Endothelial cell of umbilical vein (primary cell): ENCODE data around the gene PRR19. TPM values are rescaled to one million over a fixed set of nuclear protein-coding genes. Genes with fewer than 3 reads are reported as not detected.

Experiments
- BruUV-seq: library from RNA; stranded (reverse); fragments of 400-500 nt; replicated peaks from 2 replicates; lab custom pipeline; 2021; lab: Mats Ljungman, UMichigan
- CTCF ChIA-PET: fragments of 300-600, 350-600 bp; sonication (Branson Sonifier 250); formaldehyde crosslinking; loops from one replicate; lab custom pipeline; 2021; ENCODE audit warnings: antibody characterized with exemption, inconsistent platforms; lab: Charles Lee
- POLR2A ChIA-PET: fragments of 300-600, 350-600 bp; sonication (Branson Sonifier 250); formaldehyde crosslinking; loops from one replicate; lab custom pipeline; 2021; ENCODE audit warnings: antibody characterized with exemption, inconsistent platforms; lab: Charles Lee
- DNase-seq: peaks from one replicate; pipeline ENCODE4 v3.0.0-alpha.2; 2011; ENCODE audit warnings: low read depth, low spot score
- FAIRE-seq: peaks from 2 replicates; lab custom pipeline; 2011; peaks lifted over from hg19 to GRCh38; lab: Jason Lieb, UNC
- H2AFZ ChIP-seq: 2 replicates; pipeline ENCODE4 v1.6.0; 2012; ENCODE audit warnings: low read depth, low read length, control low read depth, inconsistent platforms
- H3K27ac ChIP-seq: 2 replicates; pipeline ENCODE4 v1.5.1; 2011; ENCODE audit warnings: low read depth, mild to moderate bottlenecking, control low read depth, low read length, moderate library complexity; ENCODE audit not compliant: insufficient read depth
- H3K27me3 ChIP-seq, 2 experiments: 2 replicates each; pipeline versions ENCODE4 v1.6.0 to v1.6.1; 2011; ENCODE audit warnings: low read length in 2 of 2, mixed read lengths in 1 of 2; ENCODE audit not compliant: control insufficient read depth in 2 of 2, insufficient read depth in 2 of 2
- H3K36me3 ChIP-seq, 2 experiments: 2 replicates in 1 of 2; 3 replicates in 1 of 2; pipeline ENCODE4 v1.5.1; 2011; ENCODE audit warnings: low read length in 2 of 2, mild to moderate bottlenecking in 1 of 2, moderate library complexity in 1 of 2; ENCODE audit not compliant: control insufficient read depth in 2 of 2, insufficient read depth in 2 of 2; ENCODE audit errors: extremely low read depth in 1 of 2
- H3K4me1 ChIP-seq: 3 replicates; pipeline ENCODE4 v1.5.1; 2011; ENCODE audit warnings: mild to moderate bottlenecking, low read length; ENCODE audit not compliant: control insufficient read depth, insufficient read depth; ENCODE audit errors: extremely low read depth
- H3K4me2 ChIP-seq: 2 replicates; pipeline ENCODE4 v1.6.1; 2011; ENCODE audit warnings: low read length, control low read depth, mixed read lengths; ENCODE audit not compliant: insufficient read depth
- H3K4me3 ChIP-seq, 3 experiments: fragments of 200-600 bp in 1 of 3; sonication (generic), shearing (Covaris generic) in 1 of 3; replicated peaks in 1 of 3; 2 replicates each; pipeline ENCODE4 v1.5.1; 2011 to 2016; ENCODE audit warnings: control low read depth in 3 of 3, low read length in 3 of 3, mild to moderate bottlenecking in 2 of 3, inconsistent platforms in 1 of 3, low read depth in 1 of 3, moderate library complexity in 1 of 3; ENCODE audit not compliant: insufficient read depth in 1 of 3
- H3K79me2 ChIP-seq: 2 replicates; pipeline ENCODE4 v1.6.0; 2012; ENCODE audit warnings: low read length, inconsistent platforms; ENCODE audit not compliant: control insufficient read depth, insufficient read depth
- H3K9ac ChIP-seq: replicated peaks from 2 replicates; pipeline ENCODE3; 2011; ENCODE audit warnings: low read length, control low read depth; ENCODE audit not compliant: insufficient read depth; ENCODE audit errors: extremely low read depth
- H3K9me1 ChIP-seq: replicated peaks from 3 replicates; pipeline ENCODE4 v1.6.0; 2011; ENCODE audit warnings: mild to moderate bottlenecking, low read length; ENCODE audit not compliant: control insufficient read depth, insufficient read depth; ENCODE audit errors: extremely low read depth
- H3K9me3 ChIP-seq: replicated peaks from 2 replicates; pipeline ENCODE4 v1.5.1; 2012; ENCODE audit warnings: low read length, inconsistent platforms; ENCODE audit not compliant: control insufficient read depth, insufficient read depth
- H4K20me1 ChIP-seq: replicated peaks from 2 replicates; pipeline ENCODE3; 2011; ENCODE audit warnings: mild to moderate bottlenecking, low read length; ENCODE audit not compliant: control insufficient read depth, insufficient read depth; ENCODE audit errors: extremely low read depth
- EZH2 ChIP-seq: IDR thresholded peaks from 2 replicates; pipeline ENCODE4 v1.6.1; 2012; ENCODE audit warnings: borderline replicate concordance, low read depth, mild to moderate bottlenecking, moderate library complexity, low read length, inconsistent platforms; ENCODE audit not compliant: severe bottlenecking
- FOS ChIP-seq: IDR thresholded peaks from 2 replicates; pipeline ENCODE4 v1.6.1; 2011; ENCODE audit warnings: mild to moderate bottlenecking, low read length, moderate library complexity, borderline replicate concordance; ENCODE audit not compliant: insufficient read depth
- GATA2 ChIP-seq: IDR thresholded peaks from 2 replicates; pipeline ENCODE4 v1.7.0; 2011; ENCODE audit warnings: low read depth, mild to moderate bottlenecking, moderate library complexity, mixed read lengths, low read length; ENCODE audit not compliant: insufficient read length, insufficient read depth
- JUN ChIP-seq: IDR thresholded peaks from 2 replicates; pipeline ENCODE4 v1.6.1; 2011; ENCODE audit warnings: borderline replicate concordance, low read depth; ENCODE audit not compliant: insufficient read length, insufficient read depth
- MYC ChIP-seq: IDR thresholded peaks from one replicate; pipeline ENCODE4 v1.6.1; 2011; ENCODE audit warnings: mild to moderate bottlenecking, low read depth, low read length
- POLR2A ChIP-seq: IDR thresholded peaks from 2 replicates; pipeline ENCODE4 v1.6.1; 2012; ENCODE audit warnings: low read depth, mild to moderate bottlenecking, control low read depth, low read length
- POLR2AphosphoS5 ChIP-seq: IDR thresholded peaks from 2 replicates; pipeline ENCODE4 v1.6.1; 2012; ENCODE audit warnings: low read depth, mild to moderate bottlenecking, control low read depth, low read length, moderate library complexity; ENCODE audit not compliant: insufficient read depth
- dilution Hi-C: fragments of 300-500 bp; cut with MboI; formaldehyde crosslinking; loops from one replicate; pipeline ENCODE4 v1.15.0; 2019; ENCODE audit warnings: low sequenced_read_pairs; ENCODE audit not compliant: extremely low pct_ligation_motif_present
- intact Hi-C: fragments of 100-400 bp; cut with micrococcal nuclease; formaldehyde crosslinking; loops from one replicate; pipeline ENCODE4 v1.10.0; 2022
- polyA plus RNA-seq, 4 experiments: library from polyadenylated mRNA; depleted of rRNA in 3 of 4; stranded (reverse) in 3 of 4; unstranded in 1 of 4; fragments of >200 nt; gene quantifications; 2 replicates each; pipeline versions ENCODE4 v1.2.1 to v1.2.3, GENCODE V29; 2011 to 2012; ENCODE audit warnings: missing spikeins in 1 of 4
- total RNA-seq: library from RNA; stranded (reverse); gene quantifications from 2 replicates; pipeline ENCODE4 v1.2.3, GENCODE V29; 2021
- TF ChIP-seq, protein P1 (sequence below), 2 donors: IDR thresholded peaks; 1 replicate in 1 of 2; 2 replicates in 1 of 2; pipeline ENCODE4 v1.5.1; 2011; ENCODE audit warnings: low read length in 2 of 2, mild to moderate bottlenecking in 2 of 2, moderate library complexity in 2 of 2, control low read depth in 1 of 2, inconsistent platforms in 1 of 2, low read depth in 1 of 2; ENCODE audit not compliant: insufficient read depth in 1 of 2; ENCODE audit errors: extremely low read depth in 1 of 2
- TF ChIP-seq, protein P2 (sequence below): IDR thresholded peaks from 2 replicates; pipeline ENCODE4 v1.6.1; 2011; ENCODE audit not compliant: insufficient read depth, insufficient read length

The PRR19 gene
- total and polyA plus RNA-seq, 2 donors (not counting 3 experiments of a cell fraction or from before 2014, with no cell fraction given) = 1.0 to 1.4 TPM

- H3K27ac ChIP-seq = no peak overlapping the region
- dilution Hi-C loops (no loop called here), intact Hi-C loops (no loop called here)
- no peaks in the 10 kb centered on the region for H3K36me3 ChIP-seq
- FAIRE-seq = no peak
- no TSS peak for BruUV-seq
- ChIA-PET CTCF (interaction anchor here (1.0 to 1.2 kb wide), 3 partner anchors 9 to 17 kb away, joined by 3 to 5 read pairs (median 4); no protein-coding TSS in a partner anchor), POLR2A (no interaction called here)
- no peaks in the 10 kb centered on the region for H3K9me3 ChIP-seq
- no peaks in the 10 kb centered on the region for H3K9me1 ChIP-seq
- TF ChIP-seq, protein P1, sequence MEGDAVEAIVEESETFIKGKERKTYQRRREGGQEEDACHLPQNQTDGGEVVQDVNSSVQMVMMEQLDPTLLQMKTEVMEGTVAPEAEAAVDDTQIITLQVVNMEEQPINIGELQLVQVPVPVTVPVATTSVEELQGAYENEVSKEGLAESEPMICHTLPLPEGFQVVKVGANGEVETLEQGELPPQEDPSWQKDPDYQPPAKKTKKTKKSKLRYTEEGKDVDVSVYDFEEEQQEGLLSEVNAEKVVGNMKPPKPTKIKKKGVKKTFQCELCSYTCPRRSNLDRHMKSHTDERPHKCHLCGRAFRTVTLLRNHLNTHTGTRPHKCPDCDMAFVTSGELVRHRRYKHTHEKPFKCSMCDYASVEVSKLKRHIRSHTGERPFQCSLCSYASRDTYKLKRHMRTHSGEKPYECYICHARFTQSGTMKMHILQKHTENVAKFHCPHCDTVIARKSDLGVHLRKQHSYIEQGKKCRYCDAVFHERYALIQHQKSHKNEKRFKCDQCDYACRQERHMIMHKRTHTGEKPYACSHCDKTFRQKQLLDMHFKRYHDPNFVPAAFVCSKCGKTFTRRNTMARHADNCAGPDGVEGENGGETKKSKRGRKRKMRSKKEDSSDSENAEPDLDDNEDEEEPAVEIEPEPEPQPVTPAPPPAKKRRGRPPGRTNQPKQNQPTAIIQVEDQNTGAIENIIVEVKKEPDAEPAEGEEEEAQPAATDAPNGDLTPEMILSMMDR (IDR thresholded peaks at IDR 0.05; ENCODE audit: extremely low read depth in 1 of 2, insufficient read depth in 1 of 2, low read depth in 1 of 2, low read length in 2 of 2) = peak in 1 of 2 donors; percentile 14
- TF ChIP-seq, protein P2, sequence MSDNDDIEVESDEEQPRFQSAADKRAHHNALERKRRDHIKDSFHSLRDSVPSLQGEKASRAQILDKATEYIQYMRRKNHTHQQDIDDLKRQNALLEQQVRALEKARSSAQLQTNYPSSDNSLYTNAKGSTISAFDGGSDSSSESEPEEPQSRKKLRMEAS = no peak
- H3K27me3 ChIP-seq = peaks cover 13% of the 10 kb centered on the region in 2 experiments
- H3K4me1 ChIP-seq = no peaks in the 10 kb centered on the region
- H3K4me3 ChIP-seq = no peak overlapping the region
- DNase-seq = no peak
- no peak overlapping the region for H2AFZ ChIP-seq
- no peaks in the 10 kb centered on the region for H3K79me2 ChIP-seq
- H3K4me2 ChIP-seq = no peak overlapping the region
- H4K20me1 ChIP-seq = no peaks in the 10 kb centered on the region
- no peak overlapping the region for H3K9ac ChIP-seq
Observed at GRCh38 chr19:42313840-42314755, 12.2 kb downstream of the PRR19 start.

- no peak for FAIRE-seq
- dilution Hi-C loops = no loop called here
- CTCF ChIA-PET = no interaction called here
Observed at GRCh38 chr19:42315024-42315423, 13.1 kb downstream of the PRR19 start.

More at GRCh38 chr19:42315024-42315423, 13.1 kb downstream of the PRR19 start:
- no peaks in the 10 kb centered on the region for H3K4me1 ChIP-seq
- TF ChIP-seq, protein P1 (IDR thresholded peaks at IDR 0.05; ENCODE audit: extremely low read depth in 1 of 2, insufficient read depth in 1 of 2, low read depth in 1 of 2, low read length in 2 of 2) = no peak
- TF ChIP-seq POLR2A (no peak), POLR2AphosphoS5 (no peak), GATA2 (no peak), MYC (no peak), FOS (no peak), JUN (no peak), EZH2 (no peak)
- TF ChIP-seq, protein P2 = no peak
- H3K27ac ChIP-seq = no peak overlapping the region
- intact Hi-C loops = no loop called here
- no peaks in the 10 kb centered on the region for H3K36me3 ChIP-seq
- H3K9ac ChIP-seq = no peak overlapping the region
- no peaks in the 10 kb centered on the region for H3K79me2 ChIP-seq
- H3K4me2 ChIP-seq = no peak overlapping the region
- no peaks in the 10 kb centered on the region for H3K9me3 ChIP-seq
- H2AFZ ChIP-seq = no peak overlapping the region
- peaks cover 13% of the 10 kb centered on the region in 2 experiments for H3K27me3 ChIP-seq
- H3K9me1 ChIP-seq = no peaks in the 10 kb centered on the region
- no TSS peak for BruUV-seq
- H3K4me3 ChIP-seq = no peak overlapping the region
- POLR2A ChIA-PET = no interaction called here
- H4K20me1 ChIP-seq = no peaks in the 10 kb centered on the region
- DNase-seq = no peak
